ENCODE data around the gene IGFL2.

GRCh38 chr19:46173886-46174480, 25.9 kb downstream of the IGFL2 start:
- no peak for TF ChIP-seq CTCF (IDR thresholded peaks at IDR 0.05)
- TF ChIP-seq POLR2A (IDR thresholded peaks at IDR 0.05), result no peak

All from lower leg skin (tissue), 3 donors.